ENCODE results near the gene RBM39.

RBM39 gene

DNA sequence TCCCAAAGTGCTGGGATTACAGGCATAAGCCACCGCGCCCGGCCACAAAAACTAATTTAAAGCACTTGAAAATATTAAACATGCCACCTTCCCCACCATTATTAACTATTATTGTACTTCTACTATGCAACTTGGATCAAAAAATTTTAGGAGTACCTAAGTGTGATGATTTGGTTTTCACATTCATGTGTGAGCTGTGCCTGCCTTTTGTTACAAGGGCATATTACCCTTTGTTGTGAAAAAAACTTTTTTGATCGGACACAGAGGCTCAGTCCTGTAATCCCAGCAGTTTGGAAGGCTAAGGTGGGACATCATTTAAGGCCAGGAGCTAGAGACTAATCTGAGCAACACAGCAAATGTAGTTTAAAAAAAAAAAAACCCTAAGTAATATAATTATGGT is 25.7 kb downstream of the RBM39 start:
- TF ChIP-seq SIN3A (IDR thresholded peaks at IDR 0.05; ENCODE audit: borderline replicate concordance, insufficient read depth, low read length) = no peak
- TF ChIP-seq POLR2AphosphoS5 (IDR thresholded peaks at IDR 0.05; ENCODE audit: low read depth, low read length) = no peak
- TF ChIP-seq, protein P1, sequence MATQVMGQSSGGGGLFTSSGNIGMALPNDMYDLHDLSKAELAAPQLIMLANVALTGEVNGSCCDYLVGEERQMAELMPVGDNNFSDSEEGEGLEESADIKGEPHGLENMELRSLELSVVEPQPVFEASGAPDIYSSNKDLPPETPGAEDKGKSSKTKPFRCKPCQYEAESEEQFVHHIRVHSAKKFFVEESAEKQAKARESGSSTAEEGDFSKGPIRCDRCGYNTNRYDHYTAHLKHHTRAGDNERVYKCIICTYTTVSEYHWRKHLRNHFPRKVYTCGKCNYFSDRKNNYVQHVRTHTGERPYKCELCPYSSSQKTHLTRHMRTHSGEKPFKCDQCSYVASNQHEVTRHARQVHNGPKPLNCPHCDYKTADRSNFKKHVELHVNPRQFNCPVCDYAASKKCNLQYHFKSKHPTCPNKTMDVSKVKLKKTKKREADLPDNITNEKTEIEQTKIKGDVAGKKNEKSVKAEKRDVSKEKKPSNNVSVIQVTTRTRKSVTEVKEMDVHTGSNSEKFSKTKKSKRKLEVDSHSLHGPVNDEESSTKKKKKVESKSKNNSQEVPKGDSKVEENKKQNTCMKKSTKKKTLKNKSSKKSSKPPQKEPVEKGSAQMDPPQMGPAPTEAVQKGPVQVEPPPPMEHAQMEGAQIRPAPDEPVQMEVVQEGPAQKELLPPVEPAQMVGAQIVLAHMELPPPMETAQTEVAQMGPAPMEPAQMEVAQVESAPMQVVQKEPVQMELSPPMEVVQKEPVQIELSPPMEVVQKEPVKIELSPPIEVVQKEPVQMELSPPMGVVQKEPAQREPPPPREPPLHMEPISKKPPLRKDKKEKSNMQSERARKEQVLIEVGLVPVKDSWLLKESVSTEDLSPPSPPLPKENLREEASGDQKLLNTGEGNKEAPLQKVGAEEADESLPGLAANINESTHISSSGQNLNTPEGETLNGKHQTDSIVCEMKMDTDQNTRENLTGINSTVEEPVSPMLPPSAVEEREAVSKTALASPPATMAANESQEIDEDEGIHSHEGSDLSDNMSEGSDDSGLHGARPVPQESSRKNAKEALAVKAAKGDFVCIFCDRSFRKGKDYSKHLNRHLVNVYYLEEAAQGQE (IDR thresholded peaks at IDR 0.05; ENCODE audit: insufficient read depth in 1 of 2, low read depth in 2 of 2, low read length in 2 of 2) = no peak
- TF ChIP-seq TAF1 (IDR thresholded peaks at IDR 0.05; ENCODE audit: borderline replicate concordance, insufficient read depth, low read length) = no peak
- no peak for TF ChIP-seq FOXP2 (optimal IDR thresholded peaks at IDR 0.05; ENCODE audit: borderline replicate concordance, extremely low read depth, extremely low read length, insufficient read depth)

DNA sequence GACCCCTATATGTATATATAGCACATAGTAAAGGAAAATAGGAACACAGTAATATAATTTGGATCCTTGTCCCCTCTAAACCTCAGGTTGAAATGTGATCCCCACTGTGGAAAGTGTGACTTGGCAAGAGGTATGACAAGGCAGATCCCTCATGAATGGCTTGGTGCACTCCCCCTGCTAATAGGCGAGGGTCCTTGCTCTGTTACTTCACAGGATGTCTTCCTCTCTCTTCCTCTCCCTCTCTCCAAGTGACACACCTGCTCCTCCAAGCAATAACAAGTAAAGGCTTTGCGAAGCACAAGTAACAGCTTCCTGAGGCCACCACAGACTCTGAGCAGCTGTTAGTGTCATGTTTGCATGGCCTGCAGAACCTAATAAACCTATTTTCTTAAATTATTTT is 26.4 kb downstream of the RBM39 start:
- TF ChIP-seq POLR2AphosphoS5 (IDR thresholded peaks at IDR 0.05; ENCODE audit: low read depth, low read length) (no peak), SIN3A (IDR thresholded peaks at IDR 0.05; ENCODE audit: borderline replicate concordance, insufficient read depth, low read length) (no peak), TAF1 (IDR thresholded peaks at IDR 0.05; ENCODE audit: borderline replicate concordance, insufficient read depth, low read length) (no peak), FOXP2 (optimal IDR thresholded peaks at IDR 0.05; ENCODE audit: borderline replicate concordance, extremely low read depth, extremely low read length, insufficient read depth) (no peak)
- TF ChIP-seq, protein P1 (IDR thresholded peaks at IDR 0.05; ENCODE audit: insufficient read depth in 1 of 2, low read depth in 2 of 2, low read length in 2 of 2) = no peak

DNA sequence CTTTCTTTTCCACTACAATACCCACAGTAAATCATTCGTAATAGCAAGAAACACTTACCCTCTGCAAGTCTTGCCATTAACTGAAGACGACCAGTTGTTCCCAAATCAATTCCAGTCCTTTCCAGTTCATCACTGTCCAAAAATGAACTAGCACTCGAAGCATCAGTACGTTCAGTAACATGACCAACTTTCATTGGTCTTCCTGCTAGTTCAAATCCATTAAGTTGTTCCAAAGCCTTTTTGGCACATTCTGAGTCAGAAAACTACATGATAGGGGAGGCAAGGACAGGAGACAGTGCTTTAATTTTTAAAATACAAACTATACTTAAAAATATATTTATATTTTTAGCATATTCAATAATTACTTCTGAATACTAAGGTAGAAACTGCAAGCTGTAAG is 27.9 kb downstream of the RBM39 start:
- TF ChIP-seq FOXP2 (optimal IDR thresholded peaks at IDR 0.05; ENCODE audit: borderline replicate concordance, extremely low read depth, extremely low read length, insufficient read depth) (no peak), SIN3A (IDR thresholded peaks at IDR 0.05; ENCODE audit: borderline replicate concordance, insufficient read depth, low read length) (no peak), TAF1 (IDR thresholded peaks at IDR 0.05; ENCODE audit: borderline replicate concordance, insufficient read depth, low read length) (no peak), POLR2AphosphoS5 (IDR thresholded peaks at IDR 0.05; ENCODE audit: low read depth, low read length) (no peak)
- TF ChIP-seq, protein P1 (IDR thresholded peaks at IDR 0.05; ENCODE audit: insufficient read depth in 1 of 2, low read depth in 2 of 2, low read length in 2 of 2) = no peak

DNA sequence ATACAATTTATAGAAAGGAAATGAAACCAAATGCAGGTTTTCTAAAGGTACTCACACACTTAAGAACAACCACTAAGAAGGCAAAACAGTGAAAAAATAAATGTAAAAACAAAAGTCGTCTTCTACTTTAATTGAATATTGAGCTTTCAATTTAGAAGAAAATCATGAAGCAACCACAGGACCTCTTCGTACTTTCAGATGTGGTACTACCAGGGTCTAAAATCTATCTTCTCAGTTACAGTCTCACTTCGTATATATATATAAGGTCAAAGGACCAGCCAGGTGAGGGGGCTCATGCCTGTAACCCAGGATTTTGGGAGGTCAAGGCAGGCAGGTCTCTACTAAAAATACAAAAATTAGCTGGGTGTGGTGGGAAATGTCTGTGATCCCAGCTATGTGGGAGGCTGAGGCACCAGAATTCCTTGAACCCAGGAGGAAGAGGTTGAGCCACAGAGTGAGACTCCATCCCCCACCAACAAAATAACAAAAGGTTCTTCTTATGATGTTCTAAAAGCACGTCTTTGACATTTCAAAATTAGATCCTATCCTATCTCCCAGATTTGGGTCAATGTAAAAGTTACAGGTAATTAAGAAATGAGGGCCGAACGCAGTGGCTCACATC is 30.4 kb downstream of the RBM39 start:
- TF ChIP-seq, protein P1 (IDR thresholded peaks at IDR 0.05; ENCODE audit: insufficient read depth in 1 of 2, low read depth in 2 of 2, low read length in 2 of 2) = no peak
- TF ChIP-seq FOXP2 (optimal IDR thresholded peaks at IDR 0.05; ENCODE audit: borderline replicate concordance, extremely low read depth, extremely low read length, insufficient read depth) (no peak), SIN3A (IDR thresholded peaks at IDR 0.05; ENCODE audit: borderline replicate concordance, insufficient read depth, low read length) (no peak), POLR2AphosphoS5 (IDR thresholded peaks at IDR 0.05; ENCODE audit: low read depth, low read length) (no peak), TAF1 (IDR thresholded peaks at IDR 0.05; ENCODE audit: borderline replicate concordance, insufficient read depth, low read length) (no peak)

All from PFSK-1 (cell line).